ENCODE measurements around the gene STRC.
"Not testable (repeated sequence)": the region's sequence is repeated elsewhere in the genome, so short reads cannot be mapped to it uniquely, and the experiment has no call there.

GRCh38 chr15:43638464-43639204 lies 20.0 kb upstream of the STRC start:
- TF ChIP-seq, protein P1, sequence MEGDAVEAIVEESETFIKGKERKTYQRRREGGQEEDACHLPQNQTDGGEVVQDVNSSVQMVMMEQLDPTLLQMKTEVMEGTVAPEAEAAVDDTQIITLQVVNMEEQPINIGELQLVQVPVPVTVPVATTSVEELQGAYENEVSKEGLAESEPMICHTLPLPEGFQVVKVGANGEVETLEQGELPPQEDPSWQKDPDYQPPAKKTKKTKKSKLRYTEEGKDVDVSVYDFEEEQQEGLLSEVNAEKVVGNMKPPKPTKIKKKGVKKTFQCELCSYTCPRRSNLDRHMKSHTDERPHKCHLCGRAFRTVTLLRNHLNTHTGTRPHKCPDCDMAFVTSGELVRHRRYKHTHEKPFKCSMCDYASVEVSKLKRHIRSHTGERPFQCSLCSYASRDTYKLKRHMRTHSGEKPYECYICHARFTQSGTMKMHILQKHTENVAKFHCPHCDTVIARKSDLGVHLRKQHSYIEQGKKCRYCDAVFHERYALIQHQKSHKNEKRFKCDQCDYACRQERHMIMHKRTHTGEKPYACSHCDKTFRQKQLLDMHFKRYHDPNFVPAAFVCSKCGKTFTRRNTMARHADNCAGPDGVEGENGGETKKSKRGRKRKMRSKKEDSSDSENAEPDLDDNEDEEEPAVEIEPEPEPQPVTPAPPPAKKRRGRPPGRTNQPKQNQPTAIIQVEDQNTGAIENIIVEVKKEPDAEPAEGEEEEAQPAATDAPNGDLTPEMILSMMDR (IDR thresholded peaks at IDR 0.05): not testable (repeated sequence)
- not testable (repeated sequence) for TF ChIP-seq POLR2AphosphoS5, POLR2A (IDR thresholded peaks at IDR 0.05)

Data from breast epithelium (tissue), 3 donors.